ENCODE measurements around the gene FOXC2.
A peak's percentile ranks its signal among the peaks of the same experiment; 100 is the strongest.

The FOXC2 gene

GRCh38 chr16:86524029-86524428 is 42.6 kb upstream of the FOXC2 start:
- peaks cover 0 to 6% of the 10 kb centered on the region in 2 donors for H3K27me3 ChIP-seq (ENCODE audit: control insufficient read depth in 2 of 2, insufficient read depth in 2 of 2, low read length in 2 of 2)
- no peak overlapping the region for H3K4me3 ChIP-seq (ENCODE audit: low read length in 2 of 2)
- no peaks in the 10 kb centered on the region for H3K36me3 ChIP-seq (ENCODE audit: control insufficient read depth in 2 of 2, insufficient read depth in 2 of 2, low read length in 2 of 2)

GRCh38 chr16:86525696-86526095 is 40.9 kb upstream of the FOXC2 start:
- Histone ChIP-seq H3K36me3 (ENCODE audit: control insufficient read depth in 2 of 2, insufficient read depth in 2 of 2, low read length in 2 of 2) (no peaks in the 10 kb centered on the region), H3K4me1 (ENCODE audit: control insufficient read depth in 2 of 2, insufficient read depth in 2 of 2, low read length in 2 of 2) (no peaks in the 10 kb centered on the region), H3K27me3 (ENCODE audit: control insufficient read depth in 2 of 2, insufficient read depth in 2 of 2, low read length in 2 of 2) (no peaks in the 10 kb centered on the region)

More at GRCh38 chr16:86524029-86524428, 42.6 kb upstream of the FOXC2 start:
- Histone ChIP-seq H3K9me3 (ENCODE audit: control insufficient read depth in 2 of 2, low read length in 2 of 2) (no peaks in the 10 kb centered on the region), H3K27ac (ENCODE audit: low read depth in 2 of 2, low read length in 2 of 2) (no peak overlapping the region), H3K4me1 (ENCODE audit: control insufficient read depth in 2 of 2, insufficient read depth in 2 of 2, low read length in 2 of 2) (peaks cover 3 to 5% of the 10 kb centered on the region in 2 donors), H3K9ac (ENCODE audit: low read depth in 1 of 2, low read length in 2 of 2) (no peak overlapping the region)

GRCh38 chr16:86527366-86527765 is 39.3 kb upstream of the FOXC2 start:
- Histone ChIP-seq H3K27ac (ENCODE audit: low read depth in 2 of 2, low read length in 2 of 2) (no peak overlapping the region), H3K9me3 (ENCODE audit: control insufficient read depth in 2 of 2, low read length in 2 of 2) (no peaks in the 10 kb centered on the region), H3K27me3 (ENCODE audit: control insufficient read depth in 2 of 2, insufficient read depth in 2 of 2, low read length in 2 of 2) (no peaks in the 10 kb centered on the region), H3K36me3 (ENCODE audit: control insufficient read depth in 2 of 2, insufficient read depth in 2 of 2, low read length in 2 of 2) (no peaks in the 10 kb centered on the region), H3K4me1 (ENCODE audit: control insufficient read depth in 2 of 2, insufficient read depth in 2 of 2, low read length in 2 of 2) (peaks cover 0 to 5% of the 10 kb centered on the region in 2 donors), H3K4me3 (ENCODE audit: low read length in 2 of 2) (no peak overlapping the region), H3K9ac (ENCODE audit: low read depth in 1 of 2, low read length in 2 of 2) (no peak overlapping the region)

More at GRCh38 chr16:86525696-86526095, 40.9 kb upstream of the FOXC2 start:
- Histone ChIP-seq H3K9me3 (ENCODE audit: control insufficient read depth in 2 of 2, low read length in 2 of 2) (no peaks in the 10 kb centered on the region), H3K4me3 (ENCODE audit: low read length in 2 of 2) (no peak overlapping the region), H3K27ac (ENCODE audit: low read depth in 2 of 2, low read length in 2 of 2) (no peak overlapping the region), H3K9ac (ENCODE audit: low read depth in 1 of 2, low read length in 2 of 2) (no peak overlapping the region)

- Histone ChIP-seq H3K9me3 (ENCODE audit: control insufficient read depth in 2 of 2, low read length in 2 of 2) (no peaks in the 10 kb centered on the region), H3K27me3 (ENCODE audit: control insufficient read depth in 2 of 2, insufficient read depth in 2 of 2, low read length in 2 of 2) (no peaks in the 10 kb centered on the region), H3K4me3 (ENCODE audit: low read length in 2 of 2) (no peak overlapping the region), H3K4me1 (ENCODE audit: control insufficient read depth in 2 of 2, insufficient read depth in 2 of 2, low read length in 2 of 2) (peaks cover 0 to 5% of the 10 kb centered on the region in 2 donors), H3K9ac (ENCODE audit: low read depth in 1 of 2, low read length in 2 of 2) (no peak overlapping the region), H3K27ac (ENCODE audit: low read depth in 2 of 2, low read length in 2 of 2) (no peak overlapping the region), H3K36me3 (ENCODE audit: control insufficient read depth in 2 of 2, insufficient read depth in 2 of 2, low read length in 2 of 2) (peaks cover 0 to 3% of the 10 kb centered on the region in 2 donors)
Measured at GRCh38 chr16:86528061-86528929, 38.3 kb upstream of the FOXC2 start.

GRCh38 chr16:86529160-86529559 is 37.5 kb upstream of the FOXC2 start:
- H3K36me3 ChIP-seq (ENCODE audit: control insufficient read depth in 2 of 2, insufficient read depth in 2 of 2, low read length in 2 of 2) = peaks cover 3% of the 10 kb centered on the region in 2 donors
- no peaks in the 10 kb centered on the region for H3K27me3 ChIP-seq (ENCODE audit: control insufficient read depth in 2 of 2, insufficient read depth in 2 of 2, low read length in 2 of 2)
- no peak overlapping the region for H3K4me3 ChIP-seq (ENCODE audit: low read length in 2 of 2)
- H3K9me3 ChIP-seq (ENCODE audit: control insufficient read depth in 2 of 2, low read length in 2 of 2) = no peaks in the 10 kb centered on the region
- H3K4me1 ChIP-seq (ENCODE audit: control insufficient read depth in 2 of 2, insufficient read depth in 2 of 2, low read length in 2 of 2) = peaks cover 0 to 5% of the 10 kb centered on the region in 2 donors
- H3K9ac ChIP-seq (ENCODE audit: low read depth in 1 of 2, low read length in 2 of 2) = no peak overlapping the region
- H3K27ac ChIP-seq (ENCODE audit: low read depth in 2 of 2, low read length in 2 of 2) = no peak overlapping the region

GRCh38 chr16:86530251-86531190 is 36.1 kb upstream of the FOXC2 start:
- no peaks in the 10 kb centered on the region for H3K27me3 ChIP-seq (ENCODE audit: control insufficient read depth in 2 of 2, insufficient read depth in 2 of 2, low read length in 2 of 2)
- H3K4me3 ChIP-seq (ENCODE audit: low read length in 2 of 2) = no peak overlapping the region
- no peak overlapping the region for H3K9ac ChIP-seq (ENCODE audit: low read depth in 1 of 2, low read length in 2 of 2)
- H3K9me3 ChIP-seq (ENCODE audit: control insufficient read depth in 2 of 2, low read length in 2 of 2) = no peaks in the 10 kb centered on the region
- peaks cover 6 to 7% of the 10 kb centered on the region in 2 donors for H3K36me3 ChIP-seq (ENCODE audit: control insufficient read depth in 2 of 2, insufficient read depth in 2 of 2, low read length in 2 of 2)
- peaks cover 0 to 5% of the 10 kb centered on the region in 2 donors for H3K4me1 ChIP-seq (ENCODE audit: control insufficient read depth in 2 of 2, insufficient read depth in 2 of 2, low read length in 2 of 2)
- H3K27ac ChIP-seq (ENCODE audit: low read depth in 2 of 2, low read length in 2 of 2) = peak overlapping the region; percentile 27 to 44

GRCh38 chr16:86531191-86531545 is 35.5 kb upstream of the FOXC2 start:
- Histone ChIP-seq H3K4me3 (ENCODE audit: low read length in 2 of 2) (no peak overlapping the region), H3K27ac (ENCODE audit: low read depth in 2 of 2, low read length in 2 of 2) (peak overlapping the region; percentile 27 to 44), H3K9ac (ENCODE audit: low read depth in 1 of 2, low read length in 2 of 2) (no peak overlapping the region), H3K9me3 (ENCODE audit: control insufficient read depth in 2 of 2, low read length in 2 of 2) (no peaks in the 10 kb centered on the region), H3K4me1 (ENCODE audit: control insufficient read depth in 2 of 2, insufficient read depth in 2 of 2, low read length in 2 of 2) (peaks cover 0 to 5% of the 10 kb centered on the region in 2 donors), H3K36me3 (ENCODE audit: control insufficient read depth in 2 of 2, insufficient read depth in 2 of 2, low read length in 2 of 2) (peaks cover 7 to 8% of the 10 kb centered on the region in 2 donors), H3K27me3 (ENCODE audit: control insufficient read depth in 2 of 2, insufficient read depth in 2 of 2, low read length in 2 of 2) (no peaks in the 10 kb centered on the region)

- Histone ChIP-seq H3K27ac (ENCODE audit: low read depth in 2 of 2, low read length in 2 of 2) (peak overlapping the region; percentile 27 to 44), H3K36me3 (ENCODE audit: control insufficient read depth in 2 of 2, insufficient read depth in 2 of 2, low read length in 2 of 2) (peaks cover 7 to 13% of the 10 kb centered on the region in 2 donors)
Measured at GRCh38 chr16:86531641-86532525, 34.7 kb upstream of the FOXC2 start.

GRCh38 chr16:86532526-86532815 is 34.2 kb upstream of the FOXC2 start:
- no peaks in the 10 kb centered on the region for H3K9me3 ChIP-seq (ENCODE audit: control insufficient read depth in 2 of 2, low read length in 2 of 2)
- H3K9ac ChIP-seq (ENCODE audit: low read depth in 1 of 2, low read length in 2 of 2) = no peak overlapping the region
- H3K27ac ChIP-seq (ENCODE audit: low read depth in 2 of 2, low read length in 2 of 2) = no peak overlapping the region
- H3K4me3 ChIP-seq (ENCODE audit: low read length in 2 of 2) = no peak overlapping the region
- no peaks in the 10 kb centered on the region for H3K27me3 ChIP-seq (ENCODE audit: control insufficient read depth in 2 of 2, insufficient read depth in 2 of 2, low read length in 2 of 2)
- peaks cover 7 to 13% of the 10 kb centered on the region in 2 donors for H3K36me3 ChIP-seq (ENCODE audit: control insufficient read depth in 2 of 2, insufficient read depth in 2 of 2, low read length in 2 of 2)
- peaks cover 0 to 5% of the 10 kb centered on the region in 2 donors for H3K4me1 ChIP-seq (ENCODE audit: control insufficient read depth in 2 of 2, insufficient read depth in 2 of 2, low read length in 2 of 2)

More at GRCh38 chr16:86531641-86532525, 34.7 kb upstream of the FOXC2 start:
- H3K4me1 ChIP-seq (ENCODE audit: control insufficient read depth in 2 of 2, insufficient read depth in 2 of 2, low read length in 2 of 2) = peaks cover 0 to 5% of the 10 kb centered on the region in 2 donors
- H3K9me3 ChIP-seq (ENCODE audit: control insufficient read depth in 2 of 2, low read length in 2 of 2) = no peaks in the 10 kb centered on the region
- H3K27me3 ChIP-seq (ENCODE audit: control insufficient read depth in 2 of 2, insufficient read depth in 2 of 2, low read length in 2 of 2) = no peaks in the 10 kb centered on the region
- H3K9ac ChIP-seq (ENCODE audit: low read depth in 1 of 2, low read length in 2 of 2) = no peak overlapping the region
- no peak overlapping the region for H3K4me3 ChIP-seq (ENCODE audit: low read length in 2 of 2)

Measured in mucosa of rectum (tissue), 2 donors.